ENCODE data around the gene SHANK3. TPM values are rescaled to one million over a fixed set of nuclear protein-coding genes. Genes with fewer than 3 reads are reported as not detected.

The SHANK3 gene
- polyA plus RNA-seq, 3 donors from 2014 or later = not detected

DNA sequence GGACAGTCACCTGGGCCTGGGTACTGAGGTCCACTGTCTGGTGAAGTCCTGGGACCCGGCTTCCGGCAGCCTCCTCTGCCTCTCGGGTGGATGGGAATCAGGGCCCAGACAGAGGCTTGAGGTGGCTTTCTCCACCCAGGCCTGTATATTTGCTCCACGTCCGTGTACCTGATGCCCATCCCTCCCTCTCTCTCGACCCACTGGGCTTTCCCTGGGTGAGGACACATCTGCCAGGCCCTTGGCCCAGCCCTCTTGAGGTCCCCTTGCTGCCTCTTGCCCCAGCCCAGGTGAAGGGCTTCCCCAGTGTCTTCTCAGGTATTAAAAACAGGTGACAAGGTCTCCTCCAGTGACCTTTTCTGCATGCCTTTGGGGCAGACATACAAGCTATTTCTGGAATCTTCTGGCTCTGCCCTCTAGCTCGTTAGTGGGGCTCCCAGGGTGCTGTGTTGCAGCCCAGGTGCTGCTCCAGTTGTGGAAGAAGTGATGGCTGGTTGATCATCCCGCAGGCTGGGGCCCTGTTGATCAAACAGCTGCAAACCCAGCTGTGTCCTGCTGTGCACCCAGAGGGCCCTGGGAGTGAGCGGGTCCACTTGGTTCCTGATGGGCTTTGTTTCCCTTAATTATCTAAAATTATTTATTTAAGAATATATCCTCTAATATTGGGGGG, 39.9 kb downstream of the SHANK3 start:
- Mint-ChIP-seq H3K27me3 (ENCODE audit: low read depth in 3 of 3) (peaks cover 3 to 11% (median 5%) of the 10 kb centered on the region in 3 donors), H3K9me3 (no peaks in the 10 kb centered on the region), H3K27ac (no peak overlapping the region), H3K4me1 (no peaks in the 10 kb centered on the region), H3K36me3 (no peaks in the 10 kb centered on the region), H3K4me3 (no peak overlapping the region)
- no peak for DNase-seq

GRCh38 chr22:50713008-50713385, 40.4 kb downstream of the SHANK3 start:
- Mint-ChIP-seq H3K9me3 (no peaks in the 10 kb centered on the region), H3K27me3 (ENCODE audit: low read depth in 3 of 3) (peaks cover 3 to 11% (median 5%) of the 10 kb centered on the region in 3 donors), H3K36me3 (no peaks in the 10 kb centered on the region), H3K4me3 (no peak overlapping the region), H3K4me1 (no peaks in the 10 kb centered on the region), H3K27ac (no peak overlapping the region)
- DNase-seq = no peak

GRCh38 chr22:50713571-50714056, 41.0 kb downstream of the SHANK3 start:
- no peaks in the 10 kb centered on the region for H3K36me3 Mint-ChIP-seq
- no peak overlapping the region for H3K4me3 Mint-ChIP-seq
- H3K9me3 Mint-ChIP-seq = no peaks in the 10 kb centered on the region
- H3K27ac Mint-ChIP-seq = no peak overlapping the region
- peaks cover 3 to 10% (median 5%) of the 10 kb centered on the region in 3 donors for H3K27me3 Mint-ChIP-seq (ENCODE audit: low read depth in 3 of 3)
- no peak for DNase-seq
- no peaks in the 10 kb centered on the region for H3K4me1 Mint-ChIP-seq

- no peaks in the 10 kb centered on the region for H3K9me3 Mint-ChIP-seq
- DNase-seq = no peak
- H3K4me3 Mint-ChIP-seq = no peak overlapping the region
- H3K4me1 Mint-ChIP-seq = no peaks in the 10 kb centered on the region
- no peaks in the 10 kb centered on the region for H3K36me3 Mint-ChIP-seq
- H3K27ac Mint-ChIP-seq = no peak overlapping the region
- peaks cover 3 to 6% (median 5%) of the 10 kb centered on the region in 3 donors for H3K27me3 Mint-ChIP-seq (ENCODE audit: low read depth in 3 of 3)
These were observed 41.5 kb downstream of the SHANK3 start for GRCh38 chr22:50714150-50714549.

DNA sequence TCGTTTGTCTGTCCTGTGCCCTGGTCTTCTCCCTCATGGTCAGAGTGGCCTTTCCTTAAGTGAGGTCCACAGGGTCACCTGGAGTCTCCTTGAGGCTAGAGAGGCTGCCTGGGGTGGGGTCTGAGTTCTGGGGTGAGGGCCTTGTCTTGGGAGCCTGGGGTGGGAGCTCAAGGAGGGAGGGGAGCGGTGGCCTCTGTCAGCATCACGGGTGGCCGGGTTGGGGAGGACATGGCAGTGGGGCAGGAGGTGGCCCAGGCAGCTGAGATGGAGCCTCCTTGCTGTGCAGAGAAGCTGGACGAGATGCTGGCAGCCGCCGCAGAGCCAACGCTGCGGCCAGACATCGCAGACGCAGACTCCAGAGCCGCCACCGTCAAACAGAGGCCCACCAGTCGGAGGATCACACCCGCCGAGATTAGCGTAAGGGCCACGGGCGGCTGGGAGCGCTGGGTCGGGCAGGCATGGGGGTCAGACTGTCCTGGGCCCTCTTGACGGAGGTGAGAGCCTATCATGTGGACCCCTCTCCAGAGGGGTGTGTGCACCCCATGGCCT, 42.1 kb downstream of the SHANK3 start:
- Mint-ChIP-seq H3K4me3 (no peak overlapping the region), H3K4me1 (no peaks in the 10 kb centered on the region), H3K27ac (no peak overlapping the region), H3K9me3 (no peaks in the 10 kb centered on the region), H3K27me3 (ENCODE audit: low read depth in 3 of 3) (peaks cover 3 to 8% (median 5%) of the 10 kb centered on the region in 3 donors), H3K36me3 (no peaks in the 10 kb centered on the region)
- DNase-seq = no peak

DNA sequence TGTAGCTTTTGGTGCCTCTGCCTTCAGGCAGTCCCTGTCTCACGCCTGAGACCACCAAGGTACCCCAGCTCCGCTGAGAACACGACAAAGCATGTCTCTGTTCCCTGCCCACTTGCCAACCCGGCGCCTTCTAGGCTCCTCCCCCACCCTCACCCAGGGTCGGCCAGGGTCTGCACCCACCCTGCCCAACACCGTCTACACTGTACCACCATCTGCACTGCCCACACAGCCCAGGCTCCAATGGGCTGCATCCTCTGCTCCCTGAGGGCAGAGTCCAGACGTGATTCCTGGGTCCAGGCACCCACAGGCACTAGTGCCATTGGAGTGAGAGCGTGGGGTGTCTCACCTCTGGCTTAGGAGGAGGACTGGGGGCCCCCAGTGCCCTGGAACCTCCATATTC, 42.6 kb downstream of the SHANK3 start:
- H3K27ac Mint-ChIP-seq = no peak overlapping the region
- no peaks in the 10 kb centered on the region for H3K36me3 Mint-ChIP-seq
- no peak overlapping the region for H3K4me3 Mint-ChIP-seq
- no peaks in the 10 kb centered on the region for H3K9me3 Mint-ChIP-seq
- DNase-seq = no peak
- H3K27me3 Mint-ChIP-seq (ENCODE audit: low read depth in 3 of 3) = peaks cover 3 to 8% (median 3%) of the 10 kb centered on the region in 3 donors
- H3K4me1 Mint-ChIP-seq = no peaks in the 10 kb centered on the region

DNA sequence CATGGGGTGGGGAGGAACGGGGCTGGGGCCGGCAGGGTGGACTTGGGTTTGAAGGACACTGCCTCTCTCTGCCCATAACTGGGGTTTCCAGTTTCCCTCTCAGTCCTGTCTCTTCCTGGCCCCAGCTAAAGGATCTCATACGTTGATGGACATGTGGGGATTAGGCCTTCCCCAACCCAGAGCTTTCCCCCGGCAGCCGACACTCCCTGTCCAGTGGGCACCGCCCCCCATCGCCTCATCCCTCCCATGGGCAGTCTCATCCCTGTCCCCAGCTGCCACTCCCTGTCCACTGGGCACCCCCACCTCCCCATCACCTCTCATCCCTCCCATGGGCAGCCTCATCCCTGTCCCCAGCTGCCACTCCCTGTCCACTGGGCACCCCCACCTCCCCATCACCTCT, 43.2 kb downstream of the SHANK3 start:
- Mint-ChIP-seq H3K27me3 (ENCODE audit: low read depth in 3 of 3) (peaks cover 2 to 8% (median 3%) of the 10 kb centered on the region in 3 donors), H3K27ac (no peak overlapping the region), H3K36me3 (no peaks in the 10 kb centered on the region), H3K4me1 (no peaks in the 10 kb centered on the region), H3K4me3 (no peak overlapping the region), H3K9me3 (no peaks in the 10 kb centered on the region)
- no peak for DNase-seq

DNA sequence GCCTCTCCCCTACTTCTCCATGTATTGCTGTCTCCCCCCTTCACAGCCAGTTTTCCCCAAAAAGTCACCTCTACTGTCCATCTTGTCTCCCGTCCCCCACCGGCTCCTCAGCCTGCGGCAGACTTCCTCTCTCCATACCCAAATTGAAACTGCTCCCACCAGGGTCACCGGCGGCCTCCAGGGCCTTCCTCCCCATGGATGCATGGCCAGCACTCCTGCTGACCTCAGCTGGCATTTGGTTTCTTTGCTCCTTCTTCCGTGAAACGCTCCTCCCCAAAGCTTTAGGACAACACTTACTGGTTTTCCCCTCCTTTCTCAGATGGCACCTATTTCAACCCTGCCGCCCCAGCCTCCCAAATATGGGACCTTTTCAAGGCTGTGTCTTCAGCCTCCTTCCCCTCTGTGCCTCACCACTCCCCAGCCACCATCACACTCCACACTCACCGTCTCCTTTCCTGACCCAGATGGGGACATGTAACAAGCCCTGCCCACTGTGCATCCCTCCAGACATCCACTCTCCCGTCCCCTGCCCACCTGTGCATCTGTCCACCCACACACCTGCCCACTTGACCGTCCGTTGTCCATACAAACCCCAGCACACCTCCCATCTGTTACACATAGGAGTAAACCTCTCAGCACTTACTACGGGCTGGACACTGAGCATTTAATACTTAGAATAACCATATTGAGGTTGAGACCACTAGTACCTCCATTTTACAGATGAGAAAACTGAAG, 43.8 kb downstream of the SHANK3 start:
- DNase-seq = no peak
- H3K27ac Mint-ChIP-seq = no peak overlapping the region
- H3K36me3 Mint-ChIP-seq = no peaks in the 10 kb centered on the region
- H3K9me3 Mint-ChIP-seq = no peaks in the 10 kb centered on the region
- peaks cover 2 to 8% (median 3%) of the 10 kb centered on the region in 3 donors for H3K27me3 Mint-ChIP-seq (ENCODE audit: low read depth in 3 of 3)
- H3K4me1 Mint-ChIP-seq = no peaks in the 10 kb centered on the region
- H3K4me3 Mint-ChIP-seq = no peak overlapping the region

DNA sequence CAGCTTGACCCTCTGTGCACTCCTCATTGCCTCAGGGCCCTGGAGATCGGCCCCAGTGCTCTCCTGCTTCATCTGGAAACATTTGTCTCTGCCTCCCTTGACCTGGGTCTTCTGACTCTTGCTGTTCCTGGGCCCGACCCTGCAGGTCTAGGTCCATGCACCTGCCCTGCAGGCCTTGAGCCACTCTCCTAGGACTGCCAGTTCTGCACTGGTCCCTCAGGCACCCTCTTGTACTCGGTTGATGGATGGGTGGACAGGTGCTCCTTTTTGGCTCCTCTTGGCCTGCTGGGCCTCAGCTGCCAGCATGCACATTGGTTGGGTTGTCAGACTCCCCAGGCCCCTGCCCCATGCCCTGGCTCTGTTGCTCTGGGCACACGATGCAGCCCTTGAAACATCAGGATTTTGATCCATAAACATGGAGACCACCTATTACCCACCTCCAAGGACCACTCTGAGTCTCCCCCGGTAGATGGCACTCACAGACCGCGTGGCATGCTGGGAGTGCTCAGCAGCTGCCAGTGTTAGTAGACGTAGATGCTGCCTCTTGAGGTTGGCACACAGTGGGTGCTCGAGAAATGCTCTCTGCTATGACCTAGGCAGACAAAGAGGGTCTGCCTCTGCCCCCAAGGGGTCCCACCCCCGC, 45.2 kb downstream of the SHANK3 start:
- no peak for DNase-seq
- H3K36me3 Mint-ChIP-seq = no peaks in the 10 kb centered on the region
- H3K9me3 Mint-ChIP-seq = peaks cover 0 to 2% (median 0%) of the 10 kb centered on the region in 6 donors
- no peak overlapping the region for H3K27ac Mint-ChIP-seq
- peaks cover 0 to 2% of the 10 kb centered on the region in 2 donors for H3K4me1 Mint-ChIP-seq
- H3K27me3 Mint-ChIP-seq (ENCODE audit: low read depth in 3 of 3) = peaks cover 2 to 8% (median 3%) of the 10 kb centered on the region in 3 donors
- no peak overlapping the region for H3K4me3 Mint-ChIP-seq

DNA sequence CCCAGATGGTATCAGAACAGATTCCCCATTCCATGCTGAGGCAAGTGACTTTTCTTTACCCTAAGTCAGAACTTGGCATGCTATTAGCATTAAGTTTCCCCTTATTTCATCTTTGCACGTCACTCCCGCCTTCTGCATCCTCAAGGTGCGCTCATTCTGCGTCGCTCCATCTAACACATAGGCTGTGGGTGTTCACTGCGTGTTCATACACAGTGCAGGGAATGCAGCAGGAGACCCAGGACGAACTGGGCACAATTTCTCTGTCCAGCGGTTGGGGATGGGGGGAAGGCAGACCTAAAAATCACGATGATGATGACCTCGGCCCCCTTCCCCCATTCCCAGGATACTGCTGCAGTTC, 45.7 kb downstream of the SHANK3 start:
- no peaks in the 10 kb centered on the region for H3K36me3 Mint-ChIP-seq
- H3K9me3 Mint-ChIP-seq = peaks cover 0 to 2% (median 0%) of the 10 kb centered on the region in 6 donors
- peaks cover 0 to 3% of the 10 kb centered on the region in 2 donors for H3K4me1 Mint-ChIP-seq
- peaks cover 2 to 8% (median 3%) of the 10 kb centered on the region in 3 donors for H3K27me3 Mint-ChIP-seq (ENCODE audit: low read depth in 3 of 3)
- DNase-seq = no peak
- H3K27ac Mint-ChIP-seq = peak overlapping the region in 1 of 6 donors; percentile 11
- no peak overlapping the region for H3K4me3 Mint-ChIP-seq

DNA sequence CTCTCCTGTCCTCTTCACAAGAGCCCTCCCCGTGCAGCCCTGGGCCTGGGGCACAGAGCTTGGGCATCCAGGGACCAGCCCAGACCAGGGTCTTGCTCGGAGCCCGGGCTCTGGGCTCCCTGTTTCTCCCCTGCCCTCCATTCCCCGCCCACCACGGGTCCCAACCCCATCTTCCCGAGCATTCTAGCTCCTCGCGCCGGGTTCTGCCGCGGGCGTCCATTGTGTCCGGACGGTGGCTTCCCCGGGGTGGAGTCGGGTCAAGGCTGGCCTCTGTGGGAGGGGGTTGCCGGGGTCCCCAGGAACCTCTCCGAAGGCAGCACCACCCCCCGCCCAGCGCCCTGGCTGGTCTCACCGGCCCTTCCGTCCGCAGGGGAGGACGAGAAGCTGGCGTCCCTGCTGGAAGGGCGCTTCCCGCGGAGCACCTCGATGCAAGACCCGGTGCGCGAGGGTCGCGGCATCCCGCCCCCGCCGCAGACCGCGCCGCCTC, 47.2 kb downstream of the SHANK3 start:
- Mint-ChIP-seq H3K4me1 (peaks cover 0 to 3% of the 10 kb centered on the region in 2 donors), H3K27me3 (ENCODE audit: low read depth in 3 of 3) (peaks cover 0 to 6% (median 3%) of the 10 kb centered on the region in 3 donors), H3K4me3 (no peak overlapping the region), H3K9me3 (peaks cover 0 to 2% (median 0%) of the 10 kb centered on the region in 6 donors), H3K27ac (no peak overlapping the region), H3K36me3 (no peaks in the 10 kb centered on the region)
- DNase-seq = no peak

GRCh38 chr22:50720301-50721256, 48.0 kb downstream of the SHANK3 start:
- no peak for DNase-seq
- Mint-ChIP-seq H3K4me1 (peaks cover 0 to 3% of the 10 kb centered on the region in 2 donors), H3K36me3 (no peaks in the 10 kb centered on the region), H3K4me3 (no peak overlapping the region), H3K27me3 (ENCODE audit: low read depth in 3 of 3) (peaks cover 0 to 8% (median 3%) of the 10 kb centered on the region in 3 donors), H3K9me3 (peaks cover 0 to 2% (median 0%) of the 10 kb centered on the region in 6 donors), H3K27ac (no peak overlapping the region)
